GM18951 (cell line): Measurements from ENCODE around the gene TRIM36.

Source experiments
- POLR2A ChIP-seq: IDR thresholded peaks from 4 replicates; pipeline ENCODE4 v1.6.1; 2011; ENCODE audit warnings: mild to moderate bottlenecking; ENCODE audit not compliant: insufficient read length, insufficient read depth; ENCODE audit errors: extremely low read depth
- in situ Hi-C: fragments of 300-500 bp; cut with MboI; formaldehyde crosslinking; loops from one replicate; pipeline ENCODE4 v1.12.0; 2022; ENCODE audit warnings: low sequenced_read_pairs, mixed read lengths, inconsistent platforms; ENCODE audit not compliant: unreplicated experiment

Gene TRIM36

DNA sequence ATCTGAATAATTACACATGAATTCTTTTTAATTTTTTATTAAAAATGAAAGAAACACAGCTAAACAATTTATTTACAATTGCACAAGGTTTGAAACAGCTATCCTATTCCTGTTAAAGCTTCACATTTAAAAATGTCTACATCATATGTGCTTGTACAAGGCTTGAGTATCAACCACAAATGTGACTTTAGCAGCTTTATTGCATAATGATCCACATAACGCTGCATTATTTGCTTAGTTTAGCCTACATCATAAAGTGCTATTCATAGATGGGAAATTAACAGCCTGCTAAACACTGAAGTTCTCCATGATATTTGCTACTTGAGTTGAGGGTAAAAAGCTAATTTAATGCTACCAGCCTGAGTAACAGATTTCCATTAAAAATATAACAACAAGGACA, 45.0 kb downstream of the TRIM36 start:
- in situ Hi-C loops: no loop called here
- no peak for TF ChIP-seq POLR2A

DNA sequence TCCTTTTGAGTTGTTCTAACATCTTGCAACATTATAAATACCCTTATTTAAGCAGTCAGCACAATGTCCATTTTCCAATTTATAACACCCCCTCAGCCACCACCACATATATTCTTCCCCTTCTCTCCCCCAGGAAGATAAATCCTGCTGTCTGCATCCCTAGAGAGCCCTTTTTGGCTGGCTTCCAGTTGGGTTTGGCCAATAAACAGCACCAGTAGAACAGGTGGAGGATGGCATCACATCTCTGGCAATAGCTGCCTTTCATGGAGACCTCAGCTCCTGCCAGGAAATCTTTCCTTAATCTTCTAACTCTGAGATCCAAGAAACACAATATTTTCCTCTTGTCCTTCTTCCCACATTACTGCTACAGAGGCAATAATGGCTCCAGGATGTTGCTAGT, 53.7 kb downstream of the TRIM36 start:
- in situ Hi-C loops: no loop called here

DNA sequence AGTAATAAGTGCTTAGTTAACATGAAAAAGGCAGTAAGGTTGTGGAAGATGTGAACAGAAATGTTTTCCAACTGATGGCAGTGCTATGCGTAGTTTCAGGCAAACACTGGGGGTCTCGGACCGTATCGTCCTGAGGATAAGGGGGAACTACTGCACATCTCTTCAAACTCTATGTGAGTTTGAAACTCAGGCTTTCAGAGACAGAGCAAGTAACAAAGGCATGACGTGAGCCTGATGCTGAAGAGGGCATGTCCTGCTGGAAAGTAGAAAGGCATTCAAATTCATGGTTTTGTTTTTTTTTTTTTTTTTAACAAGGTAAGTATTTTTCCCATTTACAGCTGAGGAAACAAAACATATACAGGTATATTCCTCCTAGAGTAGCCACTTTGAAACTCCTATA, 59.9 kb downstream of the TRIM36 start:
- TF ChIP-seq POLR2A: no peak
- in situ Hi-C loops: no loop called here

More for the DNA sequence above, 53.7 kb downstream of the TRIM36 start:
- TF ChIP-seq POLR2A: no peak

DNA sequence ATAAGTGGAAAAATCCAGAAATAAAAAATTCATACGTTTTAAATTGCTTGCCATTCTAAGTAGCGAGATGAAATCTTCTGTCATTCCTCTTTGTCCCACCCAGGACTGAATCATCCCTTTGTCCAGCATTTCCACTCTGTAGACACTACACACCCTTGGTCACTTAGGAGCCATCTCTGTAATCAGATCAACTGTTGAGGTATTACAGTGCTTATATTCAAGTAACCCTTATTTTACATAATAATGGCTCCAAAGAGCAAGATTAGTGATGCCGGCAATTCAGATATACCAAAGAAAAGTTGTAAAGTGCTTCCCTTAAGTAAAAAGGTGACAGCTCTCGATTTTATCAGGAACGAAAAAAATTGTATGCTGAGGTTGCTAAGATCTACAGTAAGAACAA, 60.4 kb downstream of the TRIM36 start:
- no peak for TF ChIP-seq POLR2A
- in situ Hi-C loops: no loop called here

DNA sequence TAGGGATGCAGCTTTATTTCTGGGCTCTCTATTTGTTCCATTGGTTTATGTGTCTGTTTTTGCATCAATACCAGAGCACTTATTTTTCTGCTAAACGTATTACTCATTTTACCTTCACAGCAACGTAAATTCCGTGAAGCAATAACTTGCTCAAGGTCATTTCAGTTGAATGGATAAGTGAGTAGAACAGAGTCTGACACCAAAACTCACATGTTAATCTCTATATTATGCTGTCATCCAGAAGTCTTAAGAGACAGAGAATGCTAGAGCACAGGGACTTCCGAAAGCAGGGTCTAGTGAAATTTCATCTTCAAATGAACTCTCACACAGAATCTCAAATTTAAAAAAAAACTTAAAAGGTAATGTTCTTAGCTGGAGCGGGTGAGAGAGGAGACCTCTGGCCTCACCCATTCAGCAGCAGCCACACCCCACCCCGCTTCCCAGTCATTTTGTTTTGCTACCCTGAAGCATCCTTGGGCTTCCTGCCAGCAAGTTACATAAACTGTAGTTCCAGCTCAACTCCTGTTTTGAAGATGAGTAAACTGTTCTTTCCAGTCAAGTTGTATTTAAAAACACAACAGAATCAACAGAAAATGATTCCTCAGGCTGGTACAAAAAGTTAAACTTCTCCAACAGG, 69.3 kb downstream of the TRIM36 start:
- TF ChIP-seq POLR2A: no peak
- in situ Hi-C loops: no loop called here

DNA sequence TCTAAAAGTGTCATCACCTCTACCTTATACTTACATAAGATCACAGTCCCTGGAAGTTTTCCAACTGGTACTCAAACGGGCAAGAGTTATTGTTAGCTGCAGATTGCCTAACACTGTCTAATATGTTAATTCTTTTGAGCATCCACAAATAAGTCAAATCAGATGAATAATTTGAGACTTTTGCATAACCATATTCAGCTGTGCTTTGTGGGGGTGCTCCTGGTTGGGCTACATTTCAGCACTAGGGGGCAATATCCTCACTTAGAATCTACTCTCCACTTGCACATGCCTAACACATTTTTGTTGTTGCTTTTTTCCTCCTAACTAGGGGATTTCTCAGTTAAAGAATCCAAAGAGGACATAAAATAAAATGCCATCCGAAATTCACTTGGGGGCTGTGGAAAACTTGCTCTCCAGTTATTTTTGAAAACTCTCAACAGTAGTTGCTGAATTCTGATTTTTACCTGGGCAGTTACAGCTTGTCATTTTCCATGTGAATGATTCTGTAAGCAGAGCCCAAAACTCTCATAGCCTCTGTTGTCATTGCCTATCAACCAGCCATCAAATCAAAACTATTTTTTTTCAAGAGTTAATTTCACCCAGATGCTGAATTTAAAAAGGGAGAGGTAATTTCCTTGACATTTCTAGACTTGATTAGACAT, 71.5 kb downstream of the TRIM36 start:
- no peak for TF ChIP-seq POLR2A
- in situ Hi-C loops: loop anchor here (10.0 kb wide), 1 partner anchor 147 kb away; no protein-coding TSS in a partner anchor

DNA sequence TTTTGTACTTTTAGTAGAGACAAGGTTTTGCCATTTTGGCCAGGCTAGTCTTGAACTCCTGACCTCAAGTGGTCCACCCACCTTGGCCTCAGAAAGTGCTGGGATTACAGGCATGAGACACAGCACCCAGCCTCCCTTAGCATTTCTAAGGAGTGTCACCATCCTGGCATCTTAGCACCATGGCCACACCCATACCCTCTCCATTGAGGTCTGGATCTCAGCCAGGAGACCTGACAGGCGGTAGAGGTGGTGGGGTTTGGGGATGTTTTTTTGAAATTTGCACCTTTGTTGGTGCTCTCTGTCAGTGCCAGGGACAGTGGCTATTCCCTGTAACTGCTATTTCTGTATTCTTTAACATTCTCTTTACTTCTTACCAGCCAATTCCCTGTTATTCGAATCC, 72.5 kb downstream of the TRIM36 start:
- in situ Hi-C loops: loop anchor here (10.0 kb wide), 1 partner anchor 148 kb away; no protein-coding TSS in a partner anchor
- no peak for TF ChIP-seq POLR2A

DNA sequence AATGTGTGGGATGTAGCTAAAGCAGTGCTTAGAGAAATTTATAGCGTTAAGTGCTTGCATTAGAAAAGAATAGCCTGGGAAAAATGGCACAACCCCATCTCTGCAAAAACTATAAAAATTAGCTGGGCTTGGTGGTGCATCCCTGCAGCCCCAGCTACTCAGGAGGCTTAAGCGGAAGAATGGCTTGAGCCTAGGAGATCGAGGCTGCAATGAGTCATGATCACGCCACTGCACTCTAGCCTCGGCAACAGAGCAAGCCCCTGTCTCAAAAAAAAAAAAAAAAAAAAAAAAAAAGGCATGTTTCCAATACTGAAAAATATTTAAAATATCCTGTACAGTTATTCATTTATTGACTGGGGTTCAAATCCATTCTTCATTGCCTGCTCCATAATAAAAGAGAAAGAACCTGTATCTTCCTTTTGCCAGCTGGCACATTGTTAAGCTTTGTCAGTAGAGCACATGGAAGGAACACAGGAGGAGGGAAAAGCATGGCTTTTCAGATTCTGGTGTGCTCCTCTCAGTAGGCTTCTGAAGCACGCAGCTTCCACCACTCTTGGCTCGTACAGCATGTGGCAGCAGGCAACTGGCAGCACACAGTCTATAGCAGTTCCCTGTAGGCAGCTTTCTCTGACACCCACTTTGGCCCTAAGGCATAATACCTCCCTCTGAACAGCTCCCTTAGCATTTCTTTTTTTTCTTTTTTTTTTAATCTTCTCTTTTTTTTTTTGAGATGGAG, 73.5 kb downstream of the TRIM36 start:
- TF ChIP-seq POLR2A: no peak
- in situ Hi-C loops: loop anchor here (10.0 kb wide), 1 partner anchor 149 kb away; no protein-coding TSS in a partner anchor

DNA sequence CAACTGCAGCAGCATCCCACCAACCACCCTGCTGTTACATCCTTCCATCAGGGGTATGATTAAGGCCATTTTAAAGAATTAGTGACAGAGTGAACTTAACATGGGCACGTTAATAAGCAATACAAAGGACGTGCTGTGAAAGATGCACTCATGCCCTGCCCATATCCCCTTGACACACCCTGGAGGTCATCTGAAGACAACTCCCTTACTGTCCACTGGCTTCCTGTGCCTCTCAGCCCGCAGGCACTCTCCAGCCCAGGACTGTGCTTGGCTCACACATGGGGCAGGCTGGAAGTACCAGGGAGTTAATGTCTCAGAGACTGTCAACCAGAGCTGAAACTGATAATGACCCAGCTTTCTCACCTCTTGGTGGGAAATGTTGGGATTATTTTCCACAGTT, 81.8 kb downstream of the TRIM36 start:
- no peak for TF ChIP-seq POLR2A
- in situ Hi-C loops: no loop called here

DNA sequence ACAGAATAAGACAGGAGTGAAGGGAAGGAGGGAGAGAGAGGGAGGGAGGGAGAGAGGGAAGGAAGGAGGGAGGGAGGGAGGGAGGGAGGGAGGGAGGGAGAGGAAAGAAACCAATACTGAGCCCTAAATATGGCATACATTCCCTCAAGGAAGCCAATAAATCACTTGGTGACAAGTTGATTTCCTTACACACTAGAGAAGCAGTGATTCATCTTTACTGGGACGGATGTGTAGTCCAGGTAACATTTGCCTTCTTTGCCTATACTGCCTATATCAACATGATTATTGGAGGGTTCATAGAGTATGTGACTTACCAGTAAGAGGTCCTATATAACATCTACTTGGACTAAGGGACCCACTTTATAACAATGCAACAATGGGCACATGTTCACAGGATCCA, 83.2 kb downstream of the TRIM36 start:
- TF ChIP-seq POLR2A: no peak
- in situ Hi-C loops: no loop called here

DNA sequence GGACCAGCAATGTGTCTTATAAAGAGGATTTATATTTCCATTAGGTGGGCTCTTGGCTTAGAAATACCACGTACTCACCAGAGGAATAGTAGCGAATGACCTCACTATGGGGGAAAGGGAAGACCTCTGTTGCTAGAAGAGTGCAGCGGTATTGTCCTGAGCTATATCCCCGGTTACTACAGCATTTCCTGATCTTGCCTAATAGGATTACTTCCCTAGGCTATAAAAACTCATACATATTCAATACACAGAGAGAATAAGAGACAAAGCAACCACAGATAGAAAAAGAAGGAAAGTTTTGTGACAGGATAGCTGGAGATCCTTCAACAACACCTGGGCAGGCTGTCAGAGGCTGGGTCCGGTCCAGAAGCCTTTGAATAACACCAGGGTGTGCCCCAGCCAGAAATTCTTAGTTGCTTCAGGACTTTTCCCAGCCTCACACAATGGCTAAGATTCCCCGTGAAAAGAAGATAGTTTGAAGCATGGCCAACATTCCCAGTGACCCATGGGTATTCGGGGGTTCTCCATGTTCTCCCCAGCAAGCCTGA, 85.4 kb downstream of the TRIM36 start:
- in situ Hi-C loops: no loop called here
- TF ChIP-seq POLR2A: no peak

DNA sequence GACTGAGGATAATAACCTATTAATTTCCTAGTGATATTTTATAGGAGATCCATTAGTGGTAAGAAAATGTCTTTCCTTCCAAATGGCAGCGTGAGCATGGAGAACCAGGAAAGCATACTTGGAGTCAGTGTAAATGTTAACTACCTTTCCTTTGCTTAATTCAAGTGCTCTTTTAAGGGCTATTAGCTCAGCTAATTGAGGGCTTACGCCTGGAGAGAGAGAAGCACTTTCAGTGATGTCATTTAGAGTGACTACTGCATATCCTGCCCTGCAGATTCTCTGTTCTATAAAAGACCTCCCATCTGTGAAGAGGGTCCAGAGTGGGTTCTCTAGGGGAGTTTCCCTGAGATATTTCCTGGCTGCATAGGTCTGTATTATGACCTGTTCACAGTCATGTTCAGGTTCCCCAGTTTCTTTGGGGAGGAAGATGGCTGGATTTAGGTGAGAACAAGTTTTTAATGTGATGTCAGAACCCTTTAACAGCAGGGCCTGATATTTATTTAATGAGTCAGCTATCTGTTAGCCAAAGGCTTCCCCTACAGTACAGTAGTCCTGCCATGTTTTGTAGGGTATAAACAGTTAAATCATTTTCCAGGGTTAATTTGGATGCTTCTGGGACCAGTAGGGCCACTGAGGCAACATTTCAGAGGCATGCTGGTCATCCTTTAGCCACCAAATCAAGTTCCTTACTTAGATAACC, 89.6 kb downstream of the TRIM36 start:
- no peak for TF ChIP-seq POLR2A
- in situ Hi-C loops: no loop called here
